Stimulated activated CD4-positive, alpha-beta T cell treated with anti-CD3 and anti-CD28 coated beads, Interleukin-12 subunit alpha, Interleukin-12 subunit beta, amount 100 ng/mL, for 24 hours (primary cell): Measurements from ENCODE around the gene MITD1.
"Not testable (repeated sequence)": the region's sequence is repeated elsewhere in the genome, so short reads cannot be mapped to it uniquely, and the experiment has no call there.

Experiments
- DNase-seq, 2 experiments: peaks; one replicate each; pipeline ENCODE4 v3.0.0-alpha.2; 2020; ENCODE audit warnings: low read depth in 2 of 2

The MITD1 gene

DNA sequence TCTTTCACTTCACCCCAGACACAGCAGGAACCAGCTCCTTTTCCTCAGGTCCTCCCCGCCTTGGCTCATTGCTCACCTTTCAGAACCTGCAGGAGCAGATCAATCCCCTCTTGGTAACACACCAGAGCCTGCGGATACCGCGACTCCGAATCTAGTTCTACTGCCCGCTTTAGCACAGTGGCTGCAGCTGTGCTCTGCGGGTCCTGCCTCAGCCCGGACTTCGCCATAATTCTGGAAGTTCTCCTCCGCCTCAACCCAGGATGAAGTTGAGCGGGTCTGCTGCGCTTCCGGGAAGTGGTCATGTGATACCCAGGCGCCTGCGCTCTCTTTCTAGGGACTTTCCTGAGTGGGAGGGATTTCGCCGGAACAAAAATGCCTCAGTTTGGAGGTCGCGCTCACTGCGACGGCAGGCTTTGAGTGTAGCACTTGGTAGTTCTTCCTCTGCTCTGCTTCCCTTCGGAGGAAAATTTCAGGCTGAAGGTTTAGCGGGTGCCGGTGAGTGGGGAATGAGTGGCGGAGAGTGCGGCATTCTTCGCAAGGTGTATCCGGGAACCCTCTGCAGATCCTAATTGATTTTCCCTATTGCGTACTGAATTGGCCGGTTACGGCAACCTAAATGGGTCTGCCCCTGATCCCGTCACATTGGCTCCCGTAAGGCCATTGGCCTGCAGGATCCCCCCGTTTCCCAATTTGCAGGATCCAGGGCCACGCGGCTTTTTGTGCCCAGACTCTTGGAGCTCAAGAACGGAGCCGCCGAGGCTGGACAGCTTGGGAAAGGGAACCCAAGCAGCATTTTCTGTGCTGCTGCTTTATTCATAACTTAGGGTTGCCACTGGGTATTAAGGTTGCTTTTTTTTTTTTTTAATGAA, at the start of gene MITD1, which contains the start of gene MRPL30:
MITD1 (minus strand) TSS at position 304 of the 869 bp plus-strand sequence; CDS start at position 227, 77 bp downstream.
MRPL30 (plus strand) TSS at position 430 of the 869 bp plus-strand sequence. CDS start 5,020 bp downstream, outside the sequence.
- DNase-seq: peak; percentile 81 to 82

DNA sequence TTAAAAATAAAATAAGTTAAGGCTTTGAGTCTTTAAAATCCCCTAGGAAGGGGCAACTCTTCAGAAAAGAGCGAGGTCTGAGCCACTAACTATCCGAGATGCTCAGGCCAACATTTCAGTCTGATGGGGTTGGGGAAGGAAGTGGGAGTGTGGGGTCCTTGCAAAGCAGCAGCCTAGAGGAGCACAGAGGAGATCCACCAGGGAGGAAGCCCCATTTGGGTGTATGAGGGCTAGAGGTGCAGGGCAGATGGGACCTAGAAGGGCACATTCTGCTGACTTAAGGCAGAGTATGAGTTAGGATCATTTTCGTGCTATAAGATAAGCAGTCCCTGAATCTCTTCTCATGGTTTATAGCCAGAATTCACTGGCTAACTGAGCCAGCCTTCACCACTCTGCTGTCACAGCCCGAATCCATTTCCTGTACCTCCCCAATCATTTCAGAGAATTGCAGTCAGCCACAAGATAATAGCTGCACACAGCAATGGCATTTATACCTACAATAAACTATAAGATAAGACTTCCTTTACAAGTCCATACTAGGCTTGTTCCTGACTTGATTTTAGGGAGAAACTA, 37.2 kb upstream of the MITD1 start:
- no peak for DNase-seq

DNA sequence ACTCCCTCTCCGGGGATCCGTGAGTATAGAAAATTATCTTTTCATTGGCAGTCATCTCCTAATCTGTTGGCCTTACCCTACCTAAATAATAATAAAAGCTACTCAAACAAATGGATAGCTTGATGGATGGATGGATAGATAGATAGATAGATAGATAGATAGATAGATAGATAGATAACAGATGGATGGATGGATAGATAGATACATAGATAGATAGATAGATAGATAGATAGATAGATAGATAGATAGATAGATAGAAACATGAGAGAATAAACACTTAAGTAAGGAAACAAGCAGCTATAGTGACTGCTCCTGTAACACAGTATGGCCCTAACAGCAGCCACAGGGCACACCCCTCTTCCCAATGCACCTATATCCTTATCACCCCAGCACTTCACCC, 35.2 kb upstream of the MITD1 start:
- no peak for DNase-seq

DNA sequence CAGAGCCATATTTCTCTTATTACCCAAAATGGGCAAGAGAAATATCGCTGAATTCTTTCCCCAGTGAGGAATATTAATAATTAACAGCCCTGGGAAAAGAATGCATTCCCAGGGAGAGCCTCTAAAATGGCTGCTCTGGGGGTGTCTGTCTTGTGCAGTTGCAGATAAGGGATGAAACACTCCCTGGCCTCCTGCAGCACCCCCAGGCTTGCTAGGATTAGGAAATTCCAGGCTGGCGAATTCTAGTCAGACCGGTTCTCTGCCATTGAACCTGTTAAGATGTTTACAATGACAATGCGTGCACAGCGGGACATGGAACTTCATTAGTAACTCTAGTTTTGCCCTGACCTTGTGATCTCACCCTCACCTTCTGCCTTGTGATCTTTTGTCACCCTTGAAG, 24.6 kb upstream of the MITD1 start:
- DNase-seq: no peak

DNA sequence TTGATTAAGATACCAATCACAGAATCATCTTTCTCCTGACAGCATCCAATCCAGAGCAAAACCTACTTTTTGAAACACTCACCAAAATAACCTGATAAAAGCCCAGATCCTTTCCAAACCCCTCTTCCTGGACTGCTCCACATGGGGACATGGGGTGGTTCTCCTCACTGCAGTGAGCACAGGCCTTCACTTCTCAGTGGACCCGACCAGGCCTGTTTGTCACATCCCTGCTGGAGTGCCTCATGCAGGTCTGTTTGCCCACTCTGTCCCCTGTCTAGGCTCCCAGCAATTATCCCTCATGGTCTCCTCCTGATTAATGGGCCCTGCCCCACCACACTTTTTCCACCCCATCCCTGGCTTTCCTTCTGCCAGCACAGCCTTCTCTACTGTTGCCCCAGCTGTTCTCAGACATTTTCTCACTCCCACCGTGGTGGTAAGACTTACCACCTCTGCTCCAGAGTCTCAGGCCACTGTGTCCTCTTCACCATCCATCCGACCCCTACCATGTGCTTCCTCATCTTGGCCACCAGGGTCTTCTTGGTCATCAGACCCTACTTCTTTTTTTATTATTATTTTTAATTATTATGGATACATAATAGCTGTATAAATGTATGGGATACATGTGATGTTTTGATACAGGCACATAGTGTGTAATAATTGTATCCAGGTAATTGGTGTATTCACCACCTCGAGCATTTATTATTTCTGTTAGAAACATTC, 21.3 kb upstream of the MITD1 start:
- no peak for DNase-seq

DNA sequence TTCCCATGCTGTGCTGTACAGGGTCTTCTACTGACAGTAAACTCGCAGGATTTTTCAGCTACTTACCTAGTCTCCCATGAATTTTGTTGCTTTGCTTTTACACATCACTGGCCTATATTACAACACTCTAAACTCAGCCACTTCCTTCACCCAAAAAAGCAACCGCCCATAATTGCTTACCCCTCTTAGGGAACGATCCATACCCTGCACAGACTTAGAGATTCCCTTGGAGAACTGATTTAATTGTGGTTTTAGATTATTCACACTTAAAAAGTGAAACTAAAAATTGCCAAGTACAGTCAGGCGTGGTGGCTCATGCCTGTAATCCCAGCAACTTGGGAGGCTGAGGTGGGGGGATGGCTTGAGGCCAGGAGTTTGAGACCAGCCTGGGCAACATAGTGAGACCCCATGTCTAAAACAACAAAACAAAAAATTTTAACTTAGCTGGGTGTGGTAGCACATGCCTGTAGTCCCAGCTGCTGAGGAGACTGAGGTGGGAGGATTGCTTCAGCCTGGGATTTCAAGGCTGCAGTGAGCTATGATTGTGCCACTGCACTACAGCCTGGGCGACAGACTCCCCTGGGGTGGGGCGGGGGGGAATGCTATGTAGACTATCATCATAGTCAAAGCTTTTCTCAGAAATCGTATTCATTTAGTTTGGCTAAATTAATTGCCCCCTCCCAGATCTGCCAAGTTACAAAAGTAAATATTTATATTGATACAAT, 19.4 kb upstream of the MITD1 start:
- DNase-seq: no peak

DNA sequence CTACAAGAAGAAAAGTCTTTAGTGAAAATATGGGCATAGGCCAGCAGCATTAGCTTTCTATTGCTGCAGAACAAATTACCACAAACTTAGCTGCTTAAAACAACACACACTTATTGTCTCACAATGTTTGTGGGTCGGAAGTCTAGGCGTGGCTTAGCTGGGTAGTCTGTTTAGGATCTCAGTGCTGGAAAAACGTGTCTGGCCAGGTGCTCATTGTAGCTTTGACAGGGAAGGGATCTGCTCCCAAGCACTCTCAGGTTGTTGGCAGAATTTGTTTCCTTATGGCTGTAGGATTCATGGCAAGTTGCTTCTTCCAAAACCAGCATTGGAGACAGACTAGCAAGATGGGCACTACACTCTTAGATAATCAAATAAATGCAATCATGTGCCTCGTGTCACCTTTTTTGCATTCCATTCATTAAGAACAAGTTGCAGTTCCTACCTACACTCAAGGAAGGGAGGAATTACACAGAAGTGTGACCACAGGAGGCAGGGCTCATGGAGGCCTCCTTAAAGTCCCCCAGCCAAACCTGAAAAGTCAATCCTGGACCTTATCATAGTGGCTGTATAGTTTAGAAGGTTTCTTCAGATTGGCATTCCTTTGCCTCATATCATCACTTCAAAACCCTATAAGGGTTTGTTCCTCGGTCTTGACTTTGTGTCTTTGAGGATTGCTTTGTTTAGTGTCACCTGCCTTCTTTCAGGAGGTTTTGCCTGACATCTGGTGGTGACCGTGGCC, 17.4 kb upstream of the MITD1 start:
- DNase-seq: no peak

DNA sequence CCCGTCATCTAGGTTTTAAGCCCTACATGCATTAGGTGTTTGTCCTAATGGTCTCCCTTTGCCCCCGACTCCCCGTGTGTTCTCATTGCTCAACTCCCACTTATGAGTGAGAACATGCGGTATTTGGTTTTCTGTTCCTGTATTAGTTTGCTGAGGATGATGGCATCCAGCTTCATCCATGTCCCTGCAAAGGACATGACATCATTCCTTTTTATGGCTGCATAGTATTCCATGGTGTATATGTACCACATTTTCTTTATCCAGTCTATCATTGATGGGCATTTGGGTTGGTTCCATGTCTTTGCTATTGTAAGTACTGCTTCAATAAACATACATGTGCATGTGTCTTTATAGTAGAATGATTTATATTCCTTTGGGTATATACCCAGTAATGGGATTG, 11.5 kb upstream of the MITD1 start:
- DNase-seq: not testable (repeated sequence)

DNA sequence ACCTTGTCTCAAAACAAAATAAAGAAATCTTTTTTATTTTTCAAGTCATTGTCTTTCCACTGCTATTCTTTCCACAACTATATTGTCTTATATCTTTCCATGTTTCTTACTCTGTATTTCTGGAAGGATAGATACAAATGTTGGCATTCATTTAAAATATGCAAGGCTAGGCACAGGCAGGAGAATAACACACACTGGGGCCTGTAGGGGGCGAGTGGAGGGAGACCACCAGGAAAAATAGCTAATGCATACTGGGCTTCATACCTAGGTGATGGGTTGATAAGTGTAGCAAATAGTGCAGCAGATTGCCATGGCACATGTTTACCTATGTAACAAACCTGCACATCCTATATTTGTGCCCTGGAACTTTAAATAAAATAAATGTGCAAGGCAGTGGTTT, 9.7 kb upstream of the MITD1 start:
- no peak for DNase-seq

DNA sequence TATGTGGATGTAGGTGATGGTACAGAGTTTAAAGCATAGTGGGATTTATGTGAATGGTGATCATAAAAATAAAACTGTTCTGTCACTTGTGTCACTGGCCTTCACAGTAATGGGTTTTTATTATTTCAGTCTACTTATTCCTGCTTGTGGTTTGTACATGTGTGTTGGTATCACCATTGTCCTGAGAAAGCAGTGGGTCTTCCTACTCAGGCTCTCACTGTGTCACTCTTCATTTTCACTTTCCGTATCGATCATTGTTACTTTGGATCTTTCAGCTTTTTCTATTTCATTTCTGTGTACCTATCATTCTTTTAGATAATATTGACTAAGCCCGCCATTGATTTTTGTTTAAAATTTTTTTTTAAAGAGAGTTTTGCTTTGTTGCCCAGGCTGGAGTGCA, 7.5 kb upstream of the MITD1 start:
- DNase-seq: no peak

DNA sequence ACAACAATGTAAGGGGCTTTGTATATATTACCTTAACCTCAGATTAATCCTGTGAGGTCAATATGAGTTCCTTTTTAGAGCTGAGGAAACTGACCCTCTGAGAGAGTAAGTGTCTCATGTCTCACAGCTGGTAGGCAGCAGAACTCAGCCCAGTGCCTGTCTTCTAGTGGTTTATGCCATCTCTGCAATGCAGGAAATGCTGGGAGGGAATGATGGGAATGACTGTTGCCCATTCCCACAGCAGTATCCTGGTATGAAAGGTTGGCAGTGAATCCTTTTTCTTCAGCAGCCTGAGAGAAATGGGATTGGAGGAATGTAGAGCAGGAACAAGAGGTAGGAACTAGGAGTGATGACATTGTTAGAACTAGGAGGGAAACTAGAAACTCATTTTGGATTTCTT, 6.2 kb upstream of the MITD1 start:
- DNase-seq: no peak

DNA sequence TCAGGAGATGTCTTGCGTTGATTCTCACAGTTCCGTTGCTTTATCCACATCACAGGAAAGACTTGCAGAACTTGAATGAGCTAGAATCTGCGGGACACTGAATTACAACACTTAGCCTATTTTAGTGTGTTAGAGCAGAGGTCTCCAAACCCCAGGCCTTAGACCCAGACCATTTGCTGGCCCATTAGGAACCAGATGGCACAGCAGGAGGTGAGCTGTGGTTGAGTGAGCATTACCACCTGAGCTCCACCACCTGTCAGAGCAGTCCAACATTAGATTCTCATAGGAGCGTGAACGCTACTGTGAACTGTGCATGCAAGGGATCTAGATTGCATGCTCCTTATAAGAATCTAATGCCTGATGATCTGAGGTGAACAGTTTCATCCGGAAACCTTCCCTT, 4.0 kb upstream of the MITD1 start:
- DNase-seq: no peak

DNA sequence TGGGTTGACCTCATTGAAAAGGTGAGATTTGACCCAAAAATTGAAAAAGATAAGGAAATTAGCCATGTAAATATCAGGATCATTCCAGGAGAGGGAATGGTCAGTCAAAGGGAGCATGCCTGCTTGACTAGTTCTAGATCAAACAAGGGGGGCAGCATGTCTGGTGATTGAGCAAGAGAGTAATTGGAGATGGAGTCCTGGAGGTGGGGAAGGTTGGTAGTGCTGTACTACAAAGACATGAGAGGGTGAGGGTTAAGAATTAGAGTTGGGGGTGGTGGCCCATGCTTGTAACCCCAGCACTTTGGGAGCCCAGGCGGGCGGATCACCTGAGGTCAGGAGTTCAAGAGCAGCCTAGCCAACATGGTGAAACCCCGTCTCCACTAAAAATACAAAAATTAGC, 2.2 kb upstream of the MITD1 start:
- no peak for DNase-seq

DNA sequence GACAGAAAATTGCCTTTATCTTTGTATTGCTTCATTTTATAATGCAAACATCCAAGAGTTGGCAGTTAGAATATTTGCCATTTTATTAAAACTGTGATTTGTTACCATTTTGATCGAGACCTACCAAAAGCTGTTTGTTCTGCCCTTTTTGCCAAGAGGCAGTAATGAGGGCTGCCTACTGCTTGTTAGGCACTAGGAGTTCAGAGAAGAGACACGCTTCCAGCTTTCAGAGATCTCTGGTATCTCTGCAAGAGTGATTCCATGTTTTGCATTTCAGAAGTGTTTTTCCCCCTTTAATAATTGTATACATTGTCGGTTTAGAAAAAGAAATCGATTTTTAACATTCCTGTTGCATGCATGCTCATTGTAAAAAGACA, 754 bp upstream of the MITD1 start:
- no peak for DNase-seq

DNA sequence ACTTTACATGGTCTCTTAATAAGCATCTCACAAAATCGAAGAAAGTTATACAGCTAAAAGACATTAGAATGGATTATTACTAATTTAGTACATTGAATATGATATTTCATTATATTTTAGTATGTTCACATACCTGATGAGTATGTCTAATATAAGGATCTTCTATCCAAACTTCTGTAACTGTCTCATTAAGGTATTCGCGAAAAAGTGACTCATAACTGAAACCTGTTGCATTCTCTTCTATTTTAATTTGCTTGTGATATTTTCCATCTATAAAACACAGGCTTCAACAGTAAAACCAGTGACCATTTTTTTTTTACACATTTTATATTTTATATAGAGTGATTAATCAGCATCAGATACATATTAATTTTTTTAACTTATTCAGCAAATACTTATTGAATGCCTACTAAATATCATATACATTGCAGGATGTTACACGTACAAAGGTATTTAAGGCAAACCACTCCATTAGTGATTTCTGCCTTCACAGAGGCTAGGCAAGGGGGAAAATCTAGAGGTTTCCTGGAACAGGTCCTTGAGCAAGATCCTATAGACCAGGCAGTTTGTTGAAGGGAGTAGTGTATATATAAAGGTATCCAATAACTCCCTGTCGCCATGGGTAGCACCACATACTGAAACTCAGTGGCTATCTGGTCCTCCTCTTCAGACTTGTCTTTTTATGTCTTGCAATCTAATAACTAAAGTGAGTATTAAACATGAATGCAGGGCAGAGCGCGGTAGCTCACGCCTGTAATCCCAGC, 9.3 kb downstream of the MITD1 start:
- DNase-seq: no peak

DNA sequence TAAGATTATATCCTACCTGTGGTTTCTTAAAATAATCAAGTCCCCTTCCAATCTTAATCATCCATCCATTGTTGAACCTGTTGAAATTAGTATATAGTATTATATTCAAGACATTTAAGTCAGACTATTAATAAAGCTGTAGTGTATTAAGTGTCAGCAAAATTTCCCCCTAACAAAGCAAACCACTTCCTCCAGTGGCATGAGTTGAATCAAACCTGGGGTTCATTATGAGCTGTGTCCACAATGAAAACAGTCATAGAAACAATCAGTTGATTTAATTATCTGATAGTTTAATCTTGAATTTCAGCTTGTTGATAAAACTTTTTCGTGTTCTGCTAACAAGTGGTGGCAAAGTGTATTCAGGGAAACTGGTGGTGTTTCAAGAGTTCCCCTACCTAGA, 11.3 kb downstream of the MITD1 start:
- DNase-seq: no peak

DNA sequence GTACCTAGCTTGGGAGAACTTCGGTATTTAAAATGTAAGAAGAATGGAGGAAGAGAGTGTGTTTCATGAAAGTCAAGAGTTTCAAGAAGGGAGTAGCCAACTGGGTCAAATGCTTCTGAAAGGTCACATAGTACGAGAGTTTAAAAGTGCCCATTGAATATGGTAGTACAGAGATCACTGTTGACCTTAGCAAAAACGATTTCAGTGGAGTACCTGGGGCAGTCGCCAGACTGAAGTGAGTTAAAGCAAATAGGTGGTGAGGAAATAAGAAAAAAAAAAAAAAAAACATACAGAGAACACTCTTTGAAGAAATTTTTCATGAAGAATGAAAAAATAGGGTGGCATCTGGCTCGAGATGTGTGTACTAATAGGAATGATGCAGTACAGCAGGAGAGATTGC, 14.6 kb downstream of the MITD1 start:
- no peak for DNase-seq

DNA sequence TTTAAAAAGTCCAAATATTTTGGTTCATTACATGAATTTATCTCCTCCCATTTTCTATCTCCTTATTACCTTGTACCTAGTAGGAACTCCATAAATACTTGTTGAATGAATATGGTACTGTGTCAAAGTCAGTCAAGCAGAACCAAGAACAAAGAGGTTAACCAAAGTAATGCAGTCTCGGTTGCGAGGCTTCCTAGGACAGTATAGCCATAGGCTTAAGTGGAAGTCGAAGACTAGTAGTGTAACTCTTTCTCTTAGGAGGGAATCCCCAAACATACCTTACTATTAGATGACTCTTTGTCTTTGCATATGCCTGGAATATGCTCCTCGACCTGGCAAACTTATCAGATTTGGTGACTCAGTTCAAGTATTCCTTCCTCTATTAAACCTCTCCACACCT, 21.3 kb downstream of the MITD1 start:
- no peak for DNase-seq

DNA sequence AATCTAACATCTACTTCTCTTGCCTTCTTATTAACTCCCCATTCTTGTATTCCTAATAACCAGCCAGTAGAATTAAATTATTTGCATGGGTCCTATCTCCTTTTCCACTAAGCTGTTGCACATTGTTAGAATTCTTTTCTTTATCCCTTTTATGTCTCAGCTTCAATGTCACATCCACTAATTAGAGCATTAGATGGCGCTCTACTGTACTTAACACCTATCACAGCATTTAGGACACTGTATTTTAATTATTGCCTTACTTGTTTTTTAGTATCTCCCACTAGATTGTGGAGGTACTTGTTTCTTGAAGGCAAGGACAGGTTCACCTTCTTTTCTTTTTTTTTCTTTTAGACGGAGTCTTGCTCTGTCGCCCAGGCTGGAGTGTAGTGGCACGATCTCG, 22.3 kb downstream of the MITD1 start:
- no peak for DNase-seq

DNA sequence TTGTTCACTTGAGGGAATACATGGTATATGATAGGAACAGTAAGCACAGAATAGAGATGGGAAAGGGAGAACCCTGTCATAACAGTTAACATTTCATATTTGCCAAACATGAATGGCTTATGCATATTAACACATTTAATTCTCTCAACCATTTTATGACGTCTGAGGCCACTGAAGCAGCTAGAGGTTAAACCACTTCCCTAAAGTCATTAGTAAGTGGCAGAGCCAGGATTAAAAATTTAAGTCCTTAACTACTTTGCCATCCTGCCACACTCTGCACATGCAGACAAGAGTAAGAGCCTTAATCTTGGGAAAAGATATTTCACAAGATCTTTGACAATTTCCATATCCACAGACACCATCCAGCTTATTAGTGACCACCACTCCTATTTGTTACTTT, 24.0 kb downstream of the MITD1 start:
- DNase-seq: no peak
